GM23338 (cell line): ENCODE data around the gene GCH1. TPM values are rescaled to one million over a fixed set of nuclear protein-coding genes. Genes with fewer than 3 reads are reported as not detected.

Experiments used
- ATAC-seq: fragments of 200-7000 bp; cut with Tn5 transposase; 3 replicates; pipeline ENCODE4 v1.9.1; 2020
- DNase-seq: peaks from one replicate; pipeline ENCODE4 v3.0.0-alpha.2; 2015; ENCODE audit warnings: low spot score
- H2AFZ ChIP-seq: fragments of 200-600 bp; sonication (generic); 2 replicates; pipeline ENCODE4 v1.8.0; 2016; ENCODE audit warnings: antibody characterized with exemption, mild to moderate bottlenecking, moderate library complexity
- H3F3A ChIP-seq: fragments of 200-600 bp; sonication (generic); replicated peaks from 2 replicates; pipeline ENCODE4 v1.8.0; 2017; ENCODE audit warnings: antibody characterized with exemption, mixed run types, low read depth
- H3K27ac ChIP-seq: fragments of 200-600 bp; sonication (generic); 2 replicates; pipeline ENCODE4 v1.6.1; 2016; ENCODE audit warnings: low read depth
- H3K27me3 ChIP-seq: fragments of 200-600 bp; sonication (generic); 2 replicates; pipeline ENCODE4 v1.8.0; 2016; ENCODE audit warnings: mild to moderate bottlenecking, mixed run types, moderate library complexity; ENCODE audit not compliant: insufficient read depth
- H3K36me3 ChIP-seq: fragments of 200-600 bp; sonication (generic); 2 replicates; pipeline ENCODE4 v1.8.0; 2016; ENCODE audit warnings: mild to moderate bottlenecking; ENCODE audit not compliant: insufficient read depth
- H3K4me1 ChIP-seq: fragments of 200-600 bp; sonication (generic); 2 replicates; pipeline ENCODE4 v1.8.0; 2016; ENCODE audit warnings: mild to moderate bottlenecking, moderate library complexity; ENCODE audit not compliant: insufficient read depth
- H3K4me2 ChIP-seq: fragments of 200-600 bp; sonication (generic); 2 replicates; pipeline ENCODE4 v1.7.1; 2017; ENCODE audit warnings: mixed run types
- H3K4me3 ChIP-seq: fragments of 200-600 bp; sonication (generic); 2 replicates; pipeline ENCODE4 v1.6.1; 2016; ENCODE audit warnings: mixed run types
- H3K79me2 ChIP-seq: fragments of 200-600 bp; sonication (generic); replicated peaks from 2 replicates; pipeline ENCODE4 v1.8.0; 2017; ENCODE audit warnings: mild to moderate bottlenecking; ENCODE audit not compliant: insufficient read depth
- H3K9me2 ChIP-seq: fragments of 200-600 bp; sonication (generic); 2 replicates; pipeline ENCODE4 v1.8.0; 2017; ENCODE audit not compliant: insufficient read depth
- H4K20me1 ChIP-seq: fragments of 200-600 bp; sonication (generic); replicated peaks from 2 replicates; pipeline ENCODE4 v1.8.0; 2017; ENCODE audit warnings: mild to moderate bottlenecking; ENCODE audit not compliant: insufficient read depth
- H3K27ac Mint-ChIP-seq: 2 replicates; pipeline ENCODE4 v1.8.0; 2020; ENCODE audit warnings: inconsistent platforms, mild to moderate bottlenecking, moderate library complexity, mixed read lengths
- H3K27me3 Mint-ChIP-seq: 3 replicates; pipeline ENCODE4 v1.8.0; 2022; ENCODE audit warnings: low read depth, mild to moderate bottlenecking, moderate library complexity, mixed read lengths, inconsistent platforms; ENCODE audit not compliant: insufficient read depth, poor library complexity
- H3K36me3 Mint-ChIP-seq: 3 replicates; pipeline ENCODE4 v1.8.0; 2021; ENCODE audit warnings: low read depth, mild to moderate bottlenecking, inconsistent platforms, moderate library complexity, mixed read lengths
- H3K4me1 Mint-ChIP-seq: 3 replicates; pipeline ENCODE4 v1.8.0; 2020; ENCODE audit warnings: mild to moderate bottlenecking, inconsistent platforms, mixed read lengths
- H3K4me3 Mint-ChIP-seq: 3 replicates; pipeline ENCODE4 v1.8.0; 2021; ENCODE audit warnings: moderate library complexity, mild to moderate bottlenecking, inconsistent platforms, mixed read lengths
- H3K9me3 Mint-ChIP-seq: 3 replicates; pipeline ENCODE4 v1.8.0; 2020; ENCODE audit warnings: moderate library complexity, mild to moderate bottlenecking, inconsistent platforms, mixed read lengths
- CREB1 ChIP-seq: fragments of 250-450 bp; sonication (Bioruptor Pico); IDR thresholded peaks from 2 replicates; pipeline ENCODE4 v1.5.0; 2020; ENCODE audit warnings: low read depth, mild to moderate bottlenecking, moderate library complexity
- ETS1 ChIP-seq: IDR thresholded peaks from 2 replicates; pipeline ENCODE4 v1.6.1; 2016; ENCODE audit warnings: antibody characterized with exemption
- EZH2 ChIP-seq: fragments of 200-600 bp; sonication (generic); IDR thresholded peaks from one replicate; pipeline ENCODE4 v1.8.0; 2017; ENCODE audit warnings: antibody characterized with exemption, mild to moderate bottlenecking, low read depth; ENCODE audit not compliant: unreplicated experiment
- EZH2phosphoT487 ChIP-seq: fragments of 200-600 bp; sonication (generic); IDR thresholded peaks from one replicate; pipeline ENCODE4 v1.8.1; 2018; ENCODE audit warnings: antibody characterized with exemption; ENCODE audit not compliant: unreplicated experiment
- JUNB ChIP-seq: IDR thresholded peaks from one replicate; pipeline ENCODE4 v1.6.1; 2016; ENCODE audit warnings: antibody characterized with exemption; ENCODE audit not compliant: unreplicated experiment
- REST ChIP-seq: IDR thresholded peaks from one replicate; pipeline ENCODE4 v1.6.1; 2018; ENCODE audit warnings: antibody characterized with exemption; ENCODE audit not compliant: unreplicated experiment
- STAT1 ChIP-seq: IDR thresholded peaks from one replicate; pipeline ENCODE4 v1.6.1; 2016; ENCODE audit warnings: antibody characterized with exemption; ENCODE audit not compliant: unreplicated experiment
- ZNF114 ChIP-seq: fragments of 250-450 bp; sonication (Bioruptor Pico); IDR thresholded peaks from 2 replicates; pipeline ENCODE4 v1.5.0; 2020; ENCODE audit warnings: mild to moderate bottlenecking, moderate library complexity
- ZNF331 ChIP-seq: fragments of 250-450 bp; sonication (Bioruptor Pico); IDR thresholded peaks from 2 replicates; pipeline ENCODE4 v1.5.0; 2020; ENCODE audit warnings: low read depth, mild to moderate bottlenecking, moderate library complexity
- ZNF462 ChIP-seq: fragments of 250-450 bp; sonication (Bioruptor Pico); IDR thresholded peaks from 2 replicates; pipeline ENCODE4 v1.5.0; 2020; ENCODE audit warnings: mild to moderate bottlenecking, moderate library complexity
- polyA plus RNA-seq: library from polyadenylated mRNA; unstranded; fragments of >200 nt; fragmentation: Nextera tagmentation; extraction: Ambion mirVana; gene quantifications from 2 replicates; pipeline ENCODE4 v1.2.1, GENCODE V29; 2016
- total RNA-seq: library from RNA; depleted of rRNA; stranded (reverse); fragments of >200 nt; shearing (Covaris generic); gene quantifications from 2 replicates; pipeline ENCODE4 v1.2.3, GENCODE V29; 2014

GCH1 gene
- total and polyA plus RNA-seq, 2 experiments from 2014 or later: 8.7 to 15.0 TPM

GRCh38 chr14:54881235-54881760, 21.3 kb downstream of the GCH1 start (continued):
- no peak for TF ChIP-seq ZNF462 (CRISPR knock-in tag)

- no peak overlapping the region for H3K27ac ChIP-seq
- no peaks in the 10 kb centered on the region for H4K20me1 ChIP-seq
- no peaks in the 10 kb centered on the region for H3K27me3 ChIP-seq
- H3K4me2 ChIP-seq: no peak overlapping the region; the same call in 1 of the 2 replicates
- H3K9me3 Mint-ChIP-seq: peaks cover 20% of the 10 kb centered on the region; the same call in 2 of the 3 replicates
- peak; percentile 85 for DNase-seq
- H3F3A ChIP-seq: no peaks in the 10 kb centered on the region; the same call in 1 of the 2 replicates
- H3K4me3 ChIP-seq: no peak overlapping the region
- H3K4me1 ChIP-seq: peaks cover 14% of the 10 kb centered on the region
- peaks cover 3% of the 10 kb centered on the region; the same call in 1 of the 2 replicates for H3K9me2 ChIP-seq
- no peak overlapping the region for H3K4me3 Mint-ChIP-seq
- H2AFZ ChIP-seq: no peak overlapping the region
- peaks cover 2% of the 10 kb centered on the region for H3K27me3 Mint-ChIP-seq
- H3K36me3 Mint-ChIP-seq: peaks cover 17% of the 10 kb centered on the region; the same call in 2 of the 3 replicates
- H3K79me2 ChIP-seq: no peaks in the 10 kb centered on the region; the same call in none of the 2 replicates
- peak; percentile 97 for ATAC-seq
- H3K36me3 ChIP-seq: no peaks in the 10 kb centered on the region
- no peak overlapping the region for H3K27ac Mint-ChIP-seq
- H3K4me1 Mint-ChIP-seq: peaks cover 10% of the 10 kb centered on the region
- TF ChIP-seq CREB1 (CRISPR knock-in tag): no peak
- no peak for TF ChIP-seq REST
- no peak for TF ChIP-seq ZNF331 (CRISPR knock-in tag)
- TF ChIP-seq ETS1: no peak
- no peak for TF ChIP-seq JUNB
- no peak for TF ChIP-seq EZH2
- no peak for TF ChIP-seq STAT1
- TF ChIP-seq ZNF114 (CRISPR knock-in tag): no peak
- TF ChIP-seq EZH2phosphoT487: no peak
Measured at GRCh38 chr14:54877703-54878021, 25.0 kb downstream of the GCH1 start.
